ENCODE data around the gene SERPINA5.

- TF ChIP-seq, protein P1, sequence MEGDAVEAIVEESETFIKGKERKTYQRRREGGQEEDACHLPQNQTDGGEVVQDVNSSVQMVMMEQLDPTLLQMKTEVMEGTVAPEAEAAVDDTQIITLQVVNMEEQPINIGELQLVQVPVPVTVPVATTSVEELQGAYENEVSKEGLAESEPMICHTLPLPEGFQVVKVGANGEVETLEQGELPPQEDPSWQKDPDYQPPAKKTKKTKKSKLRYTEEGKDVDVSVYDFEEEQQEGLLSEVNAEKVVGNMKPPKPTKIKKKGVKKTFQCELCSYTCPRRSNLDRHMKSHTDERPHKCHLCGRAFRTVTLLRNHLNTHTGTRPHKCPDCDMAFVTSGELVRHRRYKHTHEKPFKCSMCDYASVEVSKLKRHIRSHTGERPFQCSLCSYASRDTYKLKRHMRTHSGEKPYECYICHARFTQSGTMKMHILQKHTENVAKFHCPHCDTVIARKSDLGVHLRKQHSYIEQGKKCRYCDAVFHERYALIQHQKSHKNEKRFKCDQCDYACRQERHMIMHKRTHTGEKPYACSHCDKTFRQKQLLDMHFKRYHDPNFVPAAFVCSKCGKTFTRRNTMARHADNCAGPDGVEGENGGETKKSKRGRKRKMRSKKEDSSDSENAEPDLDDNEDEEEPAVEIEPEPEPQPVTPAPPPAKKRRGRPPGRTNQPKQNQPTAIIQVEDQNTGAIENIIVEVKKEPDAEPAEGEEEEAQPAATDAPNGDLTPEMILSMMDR (conservative IDR thresholded peaks at IDR 0.05 in 1 of 2, IDR thresholded peaks at IDR 0.05 in 1 of 2; ENCODE audit: low read depth in 1 of 2, low read length in 2 of 2) = no peak
- no peak for TF ChIP-seq EZH2 (IDR thresholded peaks at IDR 0.05; ENCODE audit: low read length, missing control alignments)
Observed at GRCh38 chr14:94570002-94570400, 11.2 kb upstream of the SERPINA5 start.

Data from fibroblast of lung (primary cell).